ENCODE data around the gene CCDC47. TPM values are rescaled to one million over a fixed set of nuclear protein-coding genes. Genes with fewer than 3 reads are reported as not detected.

The CCDC47 gene
- total and polyA plus RNA-seq, 12 donors: 32.0 to 153 (median 88.6) TPM

GRCh38 chr17:63752707-63753106 is 20.7 kb downstream of the CCDC47 start:
- H3K4me1 ChIP-seq: peaks cover 0 to 27% (median 0%) of the 10 kb centered on the region in 9 donors
- TF ChIP-seq CTCF (IDR thresholded peaks at IDR 0.05): no peak
- H3K4me3 ChIP-seq: no peak overlapping the region
- ATAC-seq: no peak
- H3K27me3 ChIP-seq: no peaks in the 10 kb centered on the region
- no peak for DNase-seq
- WGBS, 2 donors: 91 to 94% methylated on average over 1 of the region's 1 CpG
- intact Hi-C loops (cut with DNase I): no loop called here
- H3K9me3 ChIP-seq: no peaks in the 10 kb centered on the region
- H3K36me3 ChIP-seq: peaks cover 0 to 100% (median 65%) of the 10 kb centered on the region in 9 donors
- no peak overlapping the region for H3K27ac ChIP-seq

GRCh38 chr17:63751806-63752205 is 21.6 kb downstream of the CCDC47 start:
- no peak for TF ChIP-seq CTCF (IDR thresholded peaks at IDR 0.05)
- H3K36me3 ChIP-seq: peaks cover 0 to 100% (median 73%) of the 10 kb centered on the region in 9 donors
- H3K27ac ChIP-seq: peak overlapping the region in 1 of 10 donors; percentile 39
- intact Hi-C loops (cut with DNase I): no loop called here
- peak overlapping the region in 1 of 10 donors; percentile 17 for H3K4me3 ChIP-seq
- H3K9me3 ChIP-seq: no peaks in the 10 kb centered on the region
- WGBS, 2 donors: 67 to 69% methylated on average over 8 of the region's 8 CpGs
- ATAC-seq (no peak), DNase-seq (no peak)
- H3K4me1 ChIP-seq: peaks cover 0 to 20% (median 0%) of the 10 kb centered on the region in 9 donors
- no peaks in the 10 kb centered on the region for H3K27me3 ChIP-seq

DNA sequence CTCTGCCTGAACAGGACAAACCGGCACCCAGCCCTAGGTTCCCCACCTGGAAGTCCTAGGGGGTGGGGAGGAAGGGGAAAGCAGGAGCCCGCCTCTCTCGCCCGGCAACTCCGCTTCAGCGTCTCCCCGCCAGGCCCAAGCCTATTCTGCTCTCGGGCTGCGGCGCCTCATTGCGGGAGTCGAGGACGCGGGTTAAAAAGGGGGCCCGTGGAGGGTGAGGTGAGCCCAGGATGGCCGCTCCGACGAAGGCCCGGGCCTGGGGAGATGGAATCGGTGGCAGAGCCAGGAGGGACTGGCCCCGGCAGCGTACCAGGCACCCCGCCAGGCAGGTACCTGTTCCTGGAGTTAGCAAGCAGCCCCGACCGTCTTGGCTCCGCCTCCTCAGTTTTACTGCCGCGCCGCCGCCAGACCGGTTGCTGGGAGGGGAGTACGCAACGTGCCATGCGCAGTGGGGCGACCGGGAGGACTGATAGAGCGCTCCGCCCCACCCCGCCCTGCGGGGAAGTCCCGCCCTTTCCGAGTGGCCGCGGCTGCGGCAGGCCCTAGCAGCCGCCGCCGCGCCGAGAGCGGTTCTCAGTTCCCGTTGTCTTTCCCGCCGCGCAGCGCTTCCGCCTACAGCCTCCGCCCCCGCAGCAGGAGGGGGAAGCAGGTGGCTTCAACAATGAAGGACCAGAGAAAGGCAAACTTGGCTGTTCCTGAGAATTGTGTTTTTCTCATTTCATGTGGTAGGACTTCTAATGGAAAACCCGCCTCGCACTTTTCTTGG is 31.8 kb downstream of the CCDC47 start, which contains the start of gene STRADA:
Gene STRADA, minus strand, starts transcription at position 392 of the 766 bp plus-strand sequence. CDS start 13,430 bp downstream, outside the sequence.
- DNase-seq (peak; percentile 98 to 99), ATAC-seq (peak; percentile 99 to 100 (median 100))
- Histone ChIP-seq H3K4me1 (peaks cover 6 to 22% (median 16%) of the 10 kb centered on the region in 9 donors), H3K9me3 (no peaks in the 10 kb centered on the region), H3K4me3 (peak within 1 kb of the TSS; percentile 69 to 97 (median 84)), H3K27me3 (no peaks in the 10 kb centered on the region), H3K36me3 (peaks cover 0 to 35% (median 16%) of the 10 kb centered on the region in 9 donors), H3K27ac (peak within 1 kb of the TSS; percentile 72 to 96 (median 92))
- peak in 1 of 9 donors; percentile 19 for TF ChIP-seq CTCF (IDR thresholded peaks at IDR 0.05)
- intact Hi-C loops (cut with DNase I): loop anchor here in 2 of 10 donors (1.0 to 10.0 kb wide), 3 partner anchors 32 to 117 kb away; partner anchors contain the start of genes CCDC47 (in 1 of the 2), LIMD2 (in 1 of the 2) and MAP3K3 (in 1 of the 2)
- WGBS, 2 donors: 0% methylated on average over 56 to 61 of the region's 61 CpGs

DNA sequence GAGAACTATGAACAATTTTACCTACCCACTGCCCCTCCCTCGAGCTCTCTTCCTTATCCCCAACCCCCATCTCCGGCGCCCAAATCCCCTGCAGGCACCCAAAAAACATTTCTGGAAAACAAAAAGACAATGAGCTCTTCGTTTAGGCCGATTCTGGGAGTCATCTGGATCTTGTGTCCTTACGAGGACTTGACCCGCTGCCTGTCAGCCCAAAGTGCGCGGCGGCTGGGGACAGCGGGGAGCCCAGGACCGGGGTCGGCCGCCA is 32.3 kb downstream of the CCDC47 start:
- DNase-seq: no peak
- H3K4me1 ChIP-seq: peaks cover 6 to 22% (median 17%) of the 10 kb centered on the region in 9 donors
- peaks cover 0 to 30% (median 11%) of the 10 kb centered on the region in 9 donors for H3K36me3 ChIP-seq
- H3K27me3 ChIP-seq: no peaks in the 10 kb centered on the region
- TF ChIP-seq CTCF (IDR thresholded peaks at IDR 0.05): no peak
- H3K9me3 ChIP-seq: no peaks in the 10 kb centered on the region
- 0% methylated on average over 14 of the region's 14 CpGs for WGBS, 2 donors
- intact Hi-C loops (cut with DNase I): loop anchor here in 2 of 10 donors (1.0 to 10.0 kb wide), 3 partner anchors 32 to 116 kb away; partner anchors contain the start of genes CCDC47 (in 1 of the 2), LIMD2 (in 1 of the 2) and MAP3K3 (in 1 of the 2)
- H3K27ac ChIP-seq: peak overlapping the region; percentile 72 to 96 (median 92)
- peak overlapping the region; percentile 69 to 97 (median 84) for H3K4me3 ChIP-seq
- peak in 5 of 8 donors; percentile 2 to 55 (median 4) for ATAC-seq
